Mucosa of descending colon (tissue), 3 donors: ENCODE measurements around the gene RASGEF1C. TPM values are rescaled to one million over a fixed set of nuclear protein-coding genes. Genes with fewer than 3 reads are reported as not detected.
"Not testable (repeated sequence)": the region's sequence is repeated elsewhere in the genome, so short reads cannot be mapped to it uniquely, and the experiment has no call there.

Source experiments
- ATAC-seq: fragments of 200-7000 bp; cut with Tn5 transposase; one replicate; pipeline ENCODE4 v1.9.1; 2020; ENCODE audit warnings: mild to moderate bottlenecking, moderate library complexity
- DNase-seq, 3 donors: peaks; one replicate each; pipeline ENCODE4 v3.0.0-alpha.2; 2020
- H3K36me3 ChIP-seq: fragments of 200-600 bp; one replicate; pipeline ENCODE4 v1.8.0; 2021; ENCODE audit warnings: low read depth, mild to moderate bottlenecking
- H3K4me1 ChIP-seq: fragments of 200-600 bp; one replicate; pipeline ENCODE4 v1.8.0; 2021; ENCODE audit warnings: low read depth, mild to moderate bottlenecking
- H3K4me3 ChIP-seq: fragments of 200-600 bp; one replicate; pipeline ENCODE4 v1.8.0; 2021; ENCODE audit warnings: mild to moderate bottlenecking
- H3K9me3 ChIP-seq: fragments of 200-600 bp; one replicate; pipeline ENCODE4 v1.8.0; 2021; ENCODE audit warnings: mild to moderate bottlenecking
- CTCF ChIP-seq: fragments of 200-600 bp; IDR thresholded peaks from one replicate; pipeline ENCODE4 v1.8.0; 2022; ENCODE audit warnings: antibody characterized with exemption, mild to moderate bottlenecking
- intact Hi-C, 2 donors: fragments of 100-400 bp; cut with DNase I in 1 of 2; cut with micrococcal nuclease in 1 of 2; formaldehyde crosslinking; loops; one replicate each; pipeline versions ENCODE4 v1.11.0 to v1.11.1; 2022; cut with DNase I, micrococcal nuclease
- total RNA-seq, 3 donors: library from RNA; stranded (reverse); fragmentation: NEBNext Ultra II Directional in 2 of 3; extraction: Animal tissue kit (Norgen Biotek cat#: 25700) in 2 of 3; gene quantifications; one replicate each; pipeline versions ENCODE4 v1.2.1 to v1.2.4, GENCODE V29; 2021 to 2023
- donor health status: DM: no; HTN: no; CAD: no; lungs with moderate emphysema.
- donor health status: DM: no; HTN: no; CAD: no.
- donor health status: DM: no; HTN: yes; CAD: no.

Gene RASGEF1C
- total RNA-seq, 3 donors from 2014 or later = 0.17 to 1.9 (median 0.65) TPM

- peaks cover 4% of the 10 kb centered on the region for H3K4me1 ChIP-seq
- no peaks in the 10 kb centered on the region for H3K36me3 ChIP-seq
- TF ChIP-seq CTCF = peak; percentile 90
- intact Hi-C loops = no loop called here
- peak; percentile 91 for ATAC-seq
- DNase-seq = peak; percentile 73 to 83 (median 74)
- H3K4me3 ChIP-seq = no peak overlapping the region
- H3K9me3 ChIP-seq = no peaks in the 10 kb centered on the region
Observed at GRCh38 chr5:180090098-180090768, 118.8 kb downstream of the RASGEF1C start.

GRCh38 chr5:180089628-180090027 lies 119.4 kb downstream of the RASGEF1C start:
- H3K4me3 ChIP-seq, DNase-seq, H3K4me1 ChIP-seq, H3K9me3 ChIP-seq, intact Hi-C loops, H3K36me3 ChIP-seq, ATAC-seq: not testable (repeated sequence)

- DNase-seq (no peak), ATAC-seq (no peak)
- Histone ChIP-seq H3K4me1 (peaks cover 4% of the 10 kb centered on the region), H3K4me3 (no peak overlapping the region), H3K9me3 (no peaks in the 10 kb centered on the region), H3K36me3 (no peaks in the 10 kb centered on the region)
- intact Hi-C loops = no loop called here
- no peak for TF ChIP-seq CTCF
Observed at GRCh38 chr5:180088561-180088960, 120.5 kb downstream of the RASGEF1C start.

- H3K36me3 ChIP-seq = no peaks in the 10 kb centered on the region
- H3K4me1 ChIP-seq = peaks cover 4% of the 10 kb centered on the region
- TF ChIP-seq CTCF = no peak
- intact Hi-C loops = no loop called here
- no peaks in the 10 kb centered on the region for H3K9me3 ChIP-seq
- no peak for ATAC-seq
- no peak overlapping the region for H3K4me3 ChIP-seq
- DNase-seq = no peak
Observed at GRCh38 chr5:180086816-180087399, 122.1 kb downstream of the RASGEF1C start.

- DNase-seq (no peak), ATAC-seq (no peak)
- Histone ChIP-seq H3K36me3 (no peaks in the 10 kb centered on the region), H3K4me3 (no peak overlapping the region), H3K4me1 (no peaks in the 10 kb centered on the region), H3K9me3 (no peaks in the 10 kb centered on the region)
- intact Hi-C loops = no loop called here
- no peak for TF ChIP-seq CTCF
Observed at GRCh38 chr5:180085837-180086236, 123.2 kb downstream of the RASGEF1C start.
